ENCODE measurements around the gene FOXP3. TPM values are rescaled to one million over a fixed set of nuclear protein-coding genes. Genes with fewer than 3 reads are reported as not detected.

The FOXP3 gene
- total and polyA plus RNA-seq, 2 of the 8 experiments (the other 6 are each of a cell fraction or from before 2014, with no cell fraction given), result 0.37 to 0.54 TPM

GRCh38 chrX:49273181-49273727, 8.7 kb upstream of the FOXP3 start:
- Histone ChIP-seq H2BK20ac (ENCODE audit: low read length) (no peak overlapping the region), H2BK5ac (ENCODE audit: low read depth, low read length) (no peak overlapping the region), H3K14ac (ENCODE audit: insufficient read length) (no peak overlapping the region), H2BK15ac (ENCODE audit: low read length) (no peak overlapping the region), H4K20me1 (replicated peaks in 1 of 2; ENCODE audit: control insufficient read depth in 1 of 2, insufficient read depth in 2 of 2, low read length in 2 of 2) (peaks cover 0 to 17% of the 10 kb centered on the region in 2 experiments), H3K27me3 (replicated peaks in 1 of 4; ENCODE audit: control insufficient read depth in 3 of 4, extremely low read depth in 1 of 4, insufficient read depth in 3 of 4, low read length in 3 of 4) (no peaks in the 10 kb centered on the region), H3K4me1 (replicated peaks in 1 of 4; ENCODE audit: control insufficient read depth in 3 of 4, insufficient read depth in 4 of 4, low read length in 3 of 4) (peaks cover 0 to 11% (median 5%) of the 10 kb centered on the region in 4 experiments; a peak in 4 of 7 replicates), H4K5ac (ENCODE audit: insufficient read length, low read depth, low read length) (no peak overlapping the region), H3K36me3 (ENCODE audit: control insufficient read depth in 2 of 4, insufficient read depth in 4 of 4, low read length in 3 of 4) (no peaks in the 10 kb centered on the region), H3K56ac (replicated peaks; ENCODE audit: insufficient read length, low read depth, low read length) (no peak overlapping the region), H3K79me1 (ENCODE audit: low read depth, low read length) (peaks cover 2% of the 10 kb centered on the region; the same call in 1 of the 2 replicates), H4K91ac (replicated peaks; ENCODE audit: insufficient read length, low read length) (no peak overlapping the region), H2BK12ac (ENCODE audit: low read depth, low read length) (no peak overlapping the region), H3K9ac (replicated peaks in 1 of 4; ENCODE audit: extremely low read depth in 1 of 4, low read depth in 3 of 4, low read length in 3 of 4) (no peak overlapping the region), H3K23me2 (ENCODE audit: low read depth, low read length) (no peaks in the 10 kb centered on the region; the same call in 1 of the 2 replicates), H3K4me3 (ENCODE audit: extremely low read depth in 1 of 4, insufficient read depth in 2 of 4, low read depth in 3 of 4, low read length in 4 of 4) (no peak overlapping the region), H3K79me2 (ENCODE audit: control insufficient read depth in 1 of 2, insufficient read depth in 2 of 2, low read length in 2 of 2) (peaks cover 12 to 38% of the 10 kb centered on the region in 2 experiments; a peak in 3 of 4 replicates), H2AK5ac (ENCODE audit: low read depth, low read length) (no peak overlapping the region), H3K18ac (ENCODE audit: extremely low read depth, low read length) (no peak overlapping the region), H2AFZ (ENCODE audit: low read length) (no peak overlapping the region), H3K27ac (ENCODE audit: low read depth, low read length) (no peak overlapping the region), H4K8ac (ENCODE audit: extremely low read depth, insufficient read depth, low read length) (no peak overlapping the region), H3K9me3 (ENCODE audit: insufficient read depth in 2 of 2, low read depth in 1 of 2, low read length in 1 of 2) (no peaks in the 10 kb centered on the region), H3K4me2 (ENCODE audit: insufficient read depth in 1 of 2, low read depth in 2 of 2, low read length in 2 of 2) (no peak overlapping the region), H2BK120ac (replicated peaks; ENCODE audit: low read depth, low read length) (no peak overlapping the region), H3K4ac (replicated peaks; ENCODE audit: insufficient read length, low read depth, low read length) (no peak overlapping the region), H3K23ac (ENCODE audit: insufficient read length) (no peak overlapping the region)
- POLR2A ChIA-PET (ENCODE audit: partially characterized antibody), result interaction anchor here (0.8 to 1.3 kb wide), 3 partner anchors 8 to 23 kb away, joined by 3 to 5 read pairs (median 3); no protein-coding TSS in a partner anchor
- CTCF ChIA-PET (ENCODE audit: partially characterized antibody), result no interaction called here
- DNase-seq (ENCODE audit: low read depth in 1 of 2, low spot score in 2 of 2) (no peak), FAIRE-seq (no peak)
- TF ChIP-seq SIX5 (IDR thresholded peaks at IDR 0.05; ENCODE audit: low read depth, low read length), result no peak
- no peak for TF ChIP-seq PHF8 (conservative IDR thresholded peaks at IDR 0.05; ENCODE audit: low read depth, low read length)
- TF ChIP-seq MAFK (IDR thresholded peaks at IDR 0.05; ENCODE audit: low read depth, low read length), result no peak
- TF ChIP-seq NANOG (IDR thresholded peaks at IDR 0.05; ENCODE audit: insufficient read depth, low read depth, low read length, poor library complexity, severe bottlenecking), result no peak
- TF ChIP-seq CEBPB (IDR thresholded peaks at IDR 0.05; ENCODE audit: low read depth, low read length), result no peak
- TF ChIP-seq POLR2A (IDR thresholded peaks at IDR 0.05; ENCODE audit: control extremely low read depth in 1 of 2, low read depth in 2 of 2, low read length in 2 of 2), result no peak
- no peak for TF ChIP-seq KDM1A (IDR thresholded peaks at IDR 0.05; ENCODE audit: borderline replicate concordance, low read length)
- TF ChIP-seq TAF1 (IDR thresholded peaks at IDR 0.05; ENCODE audit: low read depth, low read length), result no peak
- no peak for TF ChIP-seq BACH1 (IDR thresholded peaks at IDR 0.05; ENCODE audit: low read length)
- no peak for TF ChIP-seq MAX (IDR thresholded peaks at IDR 0.05)
- TF ChIP-seq BRCA1 (IDR thresholded peaks at IDR 0.05; ENCODE audit: low read depth, low read length), result no peak
- TF ChIP-seq USF2 (IDR thresholded peaks at IDR 0.05; ENCODE audit: low read length), result no peak
- 96% methylated on average over 8 of the region's 8 CpGs; no CpG with 5 or more reads in 1 of the 2 experiments for WGBS, 2 experiments (ENCODE audit: extremely low coverage in 1 of 2, insufficient coverage in 1 of 2, insufficient read length in 1 of 2, insufficient replicate concordance in 2 of 2, low coverage in 1 of 2, low lambda C conversion rate in 2 of 2, missing lambda C conversion rate in 1 of 2)

Measured in H1 (cell line).